Astrocyte of the hippocampus (primary cell): ENCODE results near the gene TRIM41.
"Not testable (repeated sequence)": the region's sequence is repeated elsewhere in the genome, so short reads cannot be mapped to it uniquely, and the experiment has no call there.

Experiments used
- DNase-seq: peaks from one replicate; pipeline ENCODE4 v3.0.0; 2011; ENCODE audit warnings: low read depth, low spot score

TRIM41 gene

GRCh38 chr5:181248277-181248676 is 25.2 kb downstream of the TRIM41 start:
- DNase-seq: no peak

GRCh38 chr5:181255276-181255675 is 32.2 kb downstream of the TRIM41 start:
- no peak for DNase-seq

GRCh38 chr5:181255836-181256578 is 32.9 kb downstream of the TRIM41 start:
- no peak for DNase-seq

DNA sequence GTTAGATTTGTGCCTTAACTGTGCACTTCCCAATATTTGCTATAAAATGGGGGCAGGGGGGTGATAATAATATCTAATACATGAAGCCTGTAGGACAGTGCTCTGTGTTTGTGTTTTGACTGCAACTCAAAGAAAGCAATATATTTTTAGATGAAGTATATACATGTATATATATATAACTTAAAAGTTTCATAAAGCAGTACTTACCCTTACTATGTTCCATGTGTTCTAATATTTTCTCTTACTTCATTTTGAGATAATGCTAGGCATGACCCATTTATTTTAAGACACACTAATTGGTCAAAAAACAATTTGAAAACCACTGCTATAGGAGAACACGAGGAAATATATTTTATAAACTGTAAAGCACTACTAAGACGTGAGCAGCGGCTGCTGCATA is 35.5 kb downstream of the TRIM41 start:
- no peak for DNase-seq

DNA sequence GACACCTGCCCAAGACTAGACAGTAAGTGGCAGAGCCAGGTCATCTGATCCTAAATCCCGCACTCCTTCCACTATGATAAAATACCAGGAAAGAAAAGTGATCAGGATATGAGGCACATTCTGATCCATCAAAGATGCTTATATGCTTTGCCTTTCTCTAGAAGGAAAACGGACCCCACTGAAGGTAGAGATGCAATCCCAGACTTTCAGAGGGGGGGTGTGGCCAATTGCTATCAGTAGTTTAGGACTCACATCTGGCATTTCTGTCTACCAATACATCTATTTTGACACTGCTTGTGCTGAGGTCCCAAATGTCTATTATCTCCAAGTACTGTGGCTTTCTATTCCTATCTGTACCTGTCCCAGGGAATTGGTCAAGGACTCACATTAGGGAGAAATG is 36.2 kb downstream of the TRIM41 start:
- DNase-seq: no peak

DNA sequence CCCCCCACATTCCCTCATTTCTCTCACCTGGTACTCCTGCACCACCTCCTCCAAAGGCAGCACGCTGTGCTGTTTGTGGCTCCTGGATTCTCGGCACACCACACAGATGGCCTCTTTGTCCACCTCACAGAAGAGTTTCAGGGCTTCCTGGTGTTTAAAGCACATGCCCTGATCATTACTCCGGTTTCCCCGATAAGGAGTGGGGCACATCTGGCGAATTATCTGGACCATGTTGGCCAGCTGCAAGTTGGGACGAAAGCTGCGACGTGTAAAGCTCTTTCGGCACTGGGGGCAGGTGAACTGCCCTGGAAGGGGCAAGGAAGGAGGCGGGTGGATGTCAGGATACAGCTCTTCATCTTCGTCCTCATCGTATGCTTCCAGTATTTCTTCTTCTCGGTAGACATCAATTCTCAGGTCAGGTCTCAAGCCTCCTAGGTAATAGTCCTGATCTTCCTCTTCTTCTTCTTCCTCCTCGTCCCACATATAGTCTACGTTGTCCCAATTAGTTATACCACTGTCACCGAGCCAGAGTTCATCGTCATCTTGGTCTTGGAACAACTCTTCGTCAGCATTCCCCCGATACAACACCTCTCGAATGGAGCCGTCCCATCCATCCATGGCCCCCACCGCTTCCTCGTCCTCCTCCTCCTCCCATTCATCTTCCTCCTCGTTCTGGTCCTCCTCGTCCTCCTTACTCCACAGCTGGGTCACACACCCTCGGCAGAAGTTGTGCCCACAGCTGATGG is 37.1 kb downstream of the TRIM41 start:
- DNase-seq: no peak

GRCh38 chr5:181260720-181261319 is 37.7 kb downstream of the TRIM41 start, which contains the start of gene TRIM52:
Gene TRIM52, minus strand, starts transcription at chr5:181261143. Its CDS starts 330 bp downstream, at chr5:181260813.
- peak; percentile 94 for DNase-seq

- DNase-seq: peak; percentile 85
Observed at GRCh38 chr5:181261320-181262049, 38.4 kb downstream of the TRIM41 start.

- no peak for DNase-seq
Observed at GRCh38 chr5:181263633-181264032, 40.6 kb downstream of the TRIM41 start.

DNA sequence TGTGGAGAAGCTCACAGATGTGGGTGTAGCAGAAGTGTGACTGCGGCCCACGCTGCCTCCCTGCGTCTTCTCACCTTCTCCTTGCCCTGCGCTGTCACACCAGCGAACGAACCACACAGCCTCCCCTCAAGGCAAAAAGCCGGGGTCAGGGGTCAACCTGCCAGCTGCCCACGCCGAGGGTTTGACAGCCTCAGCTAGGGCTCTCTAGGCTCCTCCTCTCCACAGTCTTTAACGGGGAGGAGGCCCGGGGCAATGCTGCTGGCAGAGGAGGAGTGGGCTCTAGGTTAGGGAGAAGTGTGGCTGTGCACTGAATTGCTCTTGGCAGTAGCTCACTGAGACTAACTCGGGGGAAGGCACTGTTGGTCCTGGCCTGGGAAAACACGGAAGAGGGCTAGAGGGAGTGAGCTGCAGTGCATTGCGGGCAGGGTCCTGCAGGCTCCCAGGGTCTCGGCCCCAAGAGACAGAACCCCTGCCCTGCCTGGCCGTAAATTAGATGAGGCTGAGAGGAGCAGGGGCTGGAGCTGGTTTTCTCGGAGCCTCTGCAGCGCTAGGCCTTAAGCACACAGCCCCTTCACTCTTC is 42.1 kb downstream of the TRIM41 start:
- no peak for DNase-seq

DNA sequence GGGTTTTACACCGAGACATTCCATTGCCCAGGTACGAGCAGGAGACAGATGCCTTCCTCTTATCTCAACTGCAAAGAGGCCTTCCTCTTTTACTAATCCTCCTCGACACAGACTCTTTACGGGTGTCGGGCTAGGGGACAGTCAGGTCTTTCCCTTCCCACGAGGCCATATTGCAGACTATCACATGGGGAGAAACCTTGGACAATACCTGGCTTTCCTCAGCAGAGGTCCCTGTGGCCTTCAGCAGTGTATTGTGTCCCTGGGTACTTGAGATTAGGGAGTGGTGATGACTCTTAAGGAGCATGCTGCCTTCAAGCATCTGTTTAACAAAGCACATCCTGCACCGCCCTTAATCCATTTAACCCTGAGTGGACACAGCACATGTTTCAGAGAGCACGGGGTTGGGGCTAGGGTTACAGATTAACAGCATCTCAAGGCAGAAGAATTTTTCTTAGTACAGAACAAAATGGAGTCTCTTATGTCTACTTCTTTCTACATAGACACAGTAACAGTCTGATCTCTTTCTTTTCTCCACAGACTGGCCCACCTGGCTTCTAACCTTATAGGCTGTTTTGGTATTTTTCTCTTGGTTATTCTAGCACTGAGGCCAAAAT is 44.3 kb downstream of the TRIM41 start:
- not testable (repeated sequence) for DNase-seq

GRCh38 chr5:181267907-181268306 is 44.8 kb downstream of the TRIM41 start:
- DNase-seq: not testable (repeated sequence)

- no peak for DNase-seq
Observed at GRCh38 chr5:181271081-181271480, 48.0 kb downstream of the TRIM41 start.

GRCh38 chr5:181273433-181273744 is 50.3 kb downstream of the TRIM41 start:
- DNase-seq: peak; percentile 40

GRCh38 chr5:181280251-181280762 is 57.2 kb downstream of the TRIM41 start:
- DNase-seq: no peak

- DNase-seq: no peak
Observed at GRCh38 chr5:181281077-181281983, 58.2 kb downstream of the TRIM41 start.

GRCh38 chr5:181281984-181282316 is 58.9 kb downstream of the TRIM41 start:
- DNase-seq: no peak

DNA sequence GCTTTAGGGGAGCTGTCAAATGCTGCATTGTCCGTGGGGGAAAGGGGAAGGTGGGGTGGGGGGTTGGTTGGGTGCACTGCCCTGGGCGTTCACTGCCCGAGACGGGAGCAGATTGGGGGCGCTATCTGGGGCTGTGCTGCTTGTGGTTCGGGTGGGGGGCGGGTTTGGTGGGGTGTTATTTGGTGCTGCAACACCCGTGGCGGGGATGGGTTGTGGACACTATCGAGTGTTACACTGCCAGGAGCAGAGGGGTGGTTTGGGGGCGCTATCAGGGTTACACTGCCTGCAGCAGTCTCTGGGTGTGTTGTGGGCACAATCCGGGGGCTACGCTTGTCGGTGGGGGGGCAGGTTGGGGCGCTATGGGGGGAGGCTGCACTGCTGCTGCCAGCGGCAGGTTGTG is 59.3 kb downstream of the TRIM41 start:
- DNase-seq: not testable (repeated sequence)

DNA sequence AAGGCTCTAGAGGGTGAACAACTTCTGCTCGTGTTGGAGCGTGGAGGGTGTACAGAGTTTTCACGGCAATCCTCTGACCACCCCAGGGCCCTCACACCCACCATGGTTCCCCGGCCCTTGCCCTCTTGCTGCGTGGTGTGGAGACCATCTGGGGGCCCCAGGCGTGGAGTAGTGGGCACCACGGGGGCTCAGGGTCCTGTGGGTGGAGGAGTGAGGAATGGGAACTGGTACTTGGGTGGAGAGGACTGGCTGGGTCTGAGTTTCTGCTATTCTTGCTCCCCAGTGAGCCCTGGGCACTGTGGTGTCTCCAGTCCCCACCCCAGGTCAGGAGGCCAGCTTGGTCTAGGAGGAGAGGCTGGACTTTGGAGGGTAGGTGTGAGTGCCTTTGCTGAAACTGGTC is 59.8 kb downstream of the TRIM41 start:
- no peak for DNase-seq

DNA sequence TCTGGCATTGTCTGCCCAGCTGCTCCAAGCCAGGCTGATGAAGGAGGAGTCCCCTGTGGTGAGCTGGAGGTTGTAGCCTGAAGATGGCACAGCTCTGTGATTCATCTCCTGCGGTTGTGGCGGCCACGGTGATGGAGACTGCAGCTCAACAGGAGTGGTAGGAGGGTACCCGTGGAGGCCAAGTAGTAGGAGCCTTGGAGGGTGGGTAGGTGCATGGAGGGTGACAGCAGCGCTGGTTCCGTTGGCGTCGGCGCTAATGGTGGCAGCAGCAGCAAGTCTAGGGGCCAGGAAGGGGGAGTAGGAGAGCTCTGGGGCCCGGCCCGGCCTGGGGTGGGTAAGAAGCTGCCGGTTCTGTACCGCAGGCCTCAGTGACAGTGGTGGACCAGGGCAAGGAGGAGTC is 60.3 kb downstream of the TRIM41 start:
- no peak for DNase-seq
